Measurements from ENCODE around the gene AFMID. TPM values are rescaled to one million over a fixed set of nuclear protein-coding genes. Genes with fewer than 3 reads are reported as not detected.

AFMID gene
- total and polyA plus RNA-seq, 2 experiments from 2014 or later: 38.0 to 47.5 TPM

DNA sequence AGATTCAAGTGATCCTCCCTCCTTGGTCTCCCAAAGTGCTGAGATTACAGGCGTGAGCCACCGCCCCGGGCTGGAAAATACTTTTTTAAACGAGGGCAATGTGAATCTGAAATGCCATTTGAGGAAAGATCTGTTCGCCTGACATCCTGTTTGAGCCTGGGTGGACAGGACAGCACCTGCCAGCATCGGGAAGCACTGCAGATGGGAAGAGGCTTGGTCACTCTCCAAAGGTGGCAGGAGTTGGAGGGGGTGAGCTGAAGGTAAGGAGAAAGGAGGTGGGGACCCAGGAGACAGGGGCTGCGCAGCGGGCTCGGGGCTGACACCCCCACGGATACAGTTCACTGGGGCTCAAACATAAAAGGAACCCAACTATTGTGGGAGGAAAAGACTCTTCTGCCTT, 22.9 kb downstream of the AFMID start (continued):
- TF ChIP-seq, protein P1, sequence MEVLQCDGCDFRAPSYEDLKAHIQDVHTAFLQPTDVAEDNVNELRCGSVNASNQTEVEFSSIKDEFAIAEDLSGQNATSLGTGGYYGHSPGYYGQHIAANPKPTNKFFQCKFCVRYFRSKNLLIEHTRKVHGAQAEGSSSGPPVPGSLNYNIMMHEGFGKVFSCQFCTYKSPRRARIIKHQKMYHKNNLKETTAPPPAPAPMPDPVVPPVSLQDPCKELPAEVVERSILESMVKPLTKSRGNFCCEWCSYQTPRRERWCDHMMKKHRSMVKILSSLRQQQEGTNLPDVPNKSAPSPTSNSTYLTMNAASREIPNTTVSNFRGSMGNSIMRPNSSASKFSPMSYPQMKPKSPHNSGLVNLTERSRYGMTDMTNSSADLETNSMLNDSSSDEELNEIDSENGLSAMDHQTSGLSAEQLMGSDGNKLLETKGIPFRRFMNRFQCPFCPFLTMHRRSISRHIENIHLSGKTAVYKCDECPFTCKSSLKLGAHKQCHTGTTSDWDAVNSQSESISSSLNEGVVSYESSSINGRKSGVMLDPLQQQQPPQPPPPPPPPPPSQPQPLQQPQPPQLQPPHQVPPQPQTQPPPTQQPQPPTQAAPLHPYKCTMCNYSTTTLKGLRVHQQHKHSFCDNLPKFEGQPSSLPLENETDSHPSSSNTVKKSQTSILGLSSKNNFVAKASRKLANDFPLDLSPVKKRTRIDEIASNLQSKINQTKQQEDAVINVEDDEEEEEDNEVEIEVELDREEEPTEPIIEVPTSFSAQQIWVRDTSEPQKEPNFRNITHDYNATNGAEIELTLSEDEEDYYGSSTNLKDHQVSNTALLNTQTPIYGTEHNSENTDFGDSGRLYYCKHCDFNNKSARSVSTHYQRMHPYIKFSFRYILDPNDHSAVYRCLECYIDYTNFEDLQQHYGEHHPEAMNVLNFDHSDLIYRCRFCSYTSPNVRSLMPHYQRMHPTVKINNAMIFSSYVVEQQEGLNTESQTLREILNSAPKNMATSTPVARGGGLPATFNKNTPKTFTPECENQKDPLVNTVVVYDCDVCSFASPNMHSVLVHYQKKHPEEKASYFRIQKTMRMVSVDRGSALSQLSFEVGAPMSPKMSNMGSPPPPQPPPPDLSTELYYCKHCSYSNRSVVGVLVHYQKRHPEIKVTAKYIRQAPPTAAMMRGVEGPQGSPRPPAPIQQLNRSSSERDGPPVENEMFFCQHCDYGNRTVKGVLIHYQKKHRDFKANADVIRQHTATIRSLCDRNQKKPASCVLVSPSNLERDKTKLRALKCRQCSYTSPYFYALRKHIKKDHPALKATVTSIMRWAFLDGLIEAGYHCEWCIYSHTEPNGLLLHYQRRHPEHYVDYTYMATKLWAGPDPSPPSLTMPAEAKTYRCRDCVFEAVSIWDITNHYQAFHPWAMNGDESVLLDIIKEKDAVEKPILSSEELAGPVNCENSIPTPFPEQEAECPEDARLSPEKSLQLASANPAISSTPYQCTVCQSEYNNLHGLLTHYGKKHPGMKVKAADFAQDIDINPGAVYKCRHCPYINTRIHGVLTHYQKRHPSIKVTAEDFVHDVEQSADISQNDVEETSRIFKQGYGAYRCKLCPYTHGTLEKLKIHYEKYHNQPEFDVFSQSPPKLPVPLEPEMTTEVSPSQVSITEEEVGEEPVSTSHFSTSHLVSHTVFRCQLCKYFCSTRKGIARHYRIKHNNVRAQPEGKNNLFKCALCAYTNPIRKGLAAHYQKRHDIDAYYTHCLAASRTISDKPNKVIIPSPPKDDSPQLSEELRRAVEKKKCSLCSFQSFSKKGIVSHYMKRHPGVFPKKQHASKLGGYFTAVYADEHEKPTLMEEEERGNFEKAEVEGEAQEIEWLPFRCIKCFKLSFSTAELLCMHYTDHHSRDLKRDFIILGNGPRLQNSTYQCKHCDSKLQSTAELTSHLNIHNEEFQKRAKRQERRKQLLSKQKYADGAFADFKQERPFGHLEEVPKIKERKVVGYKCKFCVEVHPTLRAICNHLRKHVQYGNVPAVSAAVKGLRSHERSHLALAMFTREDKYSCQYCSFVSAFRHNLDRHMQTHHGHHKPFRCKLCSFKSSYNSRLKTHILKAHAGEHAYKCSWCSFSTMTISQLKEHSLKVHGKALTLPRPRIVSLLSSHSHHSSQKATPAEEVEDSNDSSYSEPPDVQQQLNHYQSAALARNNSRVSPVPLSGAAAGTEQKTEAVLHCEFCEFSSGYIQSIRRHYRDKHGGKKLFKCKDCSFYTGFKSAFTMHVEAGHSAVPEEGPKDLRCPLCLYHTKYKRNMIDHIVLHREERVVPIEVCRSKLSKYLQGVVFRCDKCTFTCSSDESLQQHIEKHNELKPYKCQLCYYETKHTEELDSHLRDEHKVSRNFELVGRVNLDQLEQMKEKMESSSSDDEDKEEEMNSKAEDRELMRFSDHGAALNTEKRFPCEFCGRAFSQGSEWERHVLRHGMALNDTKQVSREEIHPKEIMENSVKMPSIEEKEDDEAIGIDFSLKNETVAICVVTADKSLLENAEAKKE (CRISPR knock-in tag; IDR thresholded peaks at IDR 0.05): no peak
- no peak for TF ChIP-seq EZH2 (IDR thresholded peaks at IDR 0.05; ENCODE audit: low read depth, unreplicated experiment)

DNA sequence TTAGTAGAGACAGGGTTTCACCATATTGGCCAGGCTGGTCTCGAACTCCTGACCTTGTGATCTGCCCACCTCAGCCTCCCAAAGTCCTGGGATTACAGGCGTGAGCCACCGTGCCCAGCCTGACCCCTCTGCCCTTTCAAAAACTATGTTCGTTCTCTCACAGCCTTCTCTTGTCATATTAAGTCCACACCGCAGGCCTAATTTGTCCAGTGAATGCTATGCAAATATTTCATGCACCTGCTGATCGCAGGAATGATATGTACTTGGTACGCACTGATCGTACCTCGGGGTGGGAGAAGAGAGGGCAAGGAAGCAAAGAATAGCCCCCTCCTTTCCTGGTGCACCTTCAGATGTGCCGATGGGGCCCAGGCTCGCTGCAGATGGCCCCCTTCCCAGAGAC, 23.9 kb downstream of the AFMID start:
- no peaks in the 10 kb centered on the region for H3K9me3 Mint-ChIP-seq
- H3K4me1 ChIP-seq (ENCODE audit: insufficient read depth): peaks cover 11% of the 10 kb centered on the region

More for the DNA sequence above, 23.9 kb downstream of the AFMID start:
- Histone ChIP-seq H3K36me3 (ENCODE audit: insufficient read depth) (peaks cover 5% of the 10 kb centered on the region), H3F3A (replicated peaks; ENCODE audit: low read depth) (no peaks in the 10 kb centered on the region; the same call in 1 of the 2 replicates), H3K4me3 (no peak overlapping the region), H2AFZ (no peak overlapping the region), H3K9me2 (ENCODE audit: insufficient read depth) (no peaks in the 10 kb centered on the region), H3K79me2 (replicated peaks; ENCODE audit: insufficient read depth) (peaks cover 19% of the 10 kb centered on the region), H4K20me1 (replicated peaks; ENCODE audit: insufficient read depth) (no peaks in the 10 kb centered on the region; the same call in 1 of the 2 replicates), H3K27ac (ENCODE audit: low read depth) (no peak overlapping the region), H3K4me2 (no peak overlapping the region), H3K27me3 (ENCODE audit: insufficient read depth) (no peaks in the 10 kb centered on the region)
- no peak overlapping the region for H3K4me3 Mint-ChIP-seq
- DNase-seq (ENCODE audit: low spot score) (no peak), ATAC-seq (no peak)
- H3K27ac Mint-ChIP-seq: no peak overlapping the region
- H3K4me1 Mint-ChIP-seq: peaks cover 4% of the 10 kb centered on the region
- peaks cover 9% of the 10 kb centered on the region for H3K36me3 Mint-ChIP-seq (ENCODE audit: low read depth)
- TF ChIP-seq EZH2phosphoT487 (IDR thresholded peaks at IDR 0.05; ENCODE audit: unreplicated experiment) (no peak), POLR2AphosphoS5 (IDR thresholded peaks at IDR 0.05; ENCODE audit: low read depth) (no peak), ZNF114 (CRISPR knock-in tag; IDR thresholded peaks at IDR 0.05) (no peak), EZH2 (IDR thresholded peaks at IDR 0.05; ENCODE audit: low read depth, unreplicated experiment) (no peak), CREB1 (CRISPR knock-in tag; IDR thresholded peaks at IDR 0.05; ENCODE audit: low read depth) (no peak), ZNF331 (CRISPR knock-in tag; IDR thresholded peaks at IDR 0.05; ENCODE audit: low read depth) (no peak)
- TF ChIP-seq, protein P2, sequence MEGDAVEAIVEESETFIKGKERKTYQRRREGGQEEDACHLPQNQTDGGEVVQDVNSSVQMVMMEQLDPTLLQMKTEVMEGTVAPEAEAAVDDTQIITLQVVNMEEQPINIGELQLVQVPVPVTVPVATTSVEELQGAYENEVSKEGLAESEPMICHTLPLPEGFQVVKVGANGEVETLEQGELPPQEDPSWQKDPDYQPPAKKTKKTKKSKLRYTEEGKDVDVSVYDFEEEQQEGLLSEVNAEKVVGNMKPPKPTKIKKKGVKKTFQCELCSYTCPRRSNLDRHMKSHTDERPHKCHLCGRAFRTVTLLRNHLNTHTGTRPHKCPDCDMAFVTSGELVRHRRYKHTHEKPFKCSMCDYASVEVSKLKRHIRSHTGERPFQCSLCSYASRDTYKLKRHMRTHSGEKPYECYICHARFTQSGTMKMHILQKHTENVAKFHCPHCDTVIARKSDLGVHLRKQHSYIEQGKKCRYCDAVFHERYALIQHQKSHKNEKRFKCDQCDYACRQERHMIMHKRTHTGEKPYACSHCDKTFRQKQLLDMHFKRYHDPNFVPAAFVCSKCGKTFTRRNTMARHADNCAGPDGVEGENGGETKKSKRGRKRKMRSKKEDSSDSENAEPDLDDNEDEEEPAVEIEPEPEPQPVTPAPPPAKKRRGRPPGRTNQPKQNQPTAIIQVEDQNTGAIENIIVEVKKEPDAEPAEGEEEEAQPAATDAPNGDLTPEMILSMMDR (conservative IDR thresholded peaks at IDR 0.05; ENCODE audit: low read depth in 2 of 2): no peak
- H3K27me3 Mint-ChIP-seq (ENCODE audit: insufficient read depth, low read depth, poor library complexity): peaks cover 13% of the 10 kb centered on the region
